Caco-2 (cell line): Measurements from ENCODE around the gene LNX2. TPM values are rescaled to one million over a fixed set of nuclear protein-coding genes. Genes with fewer than 3 reads are reported as not detected.

Experiments used
- BruUV-seq: library from RNA; stranded (reverse); fragments of 400-500 nt; replicated peaks from 2 replicates; lab custom pipeline; 2021; lab: Mats Ljungman, UMichigan
- CTCF ChIA-PET: fragments of 300-600 bp; sonication (Branson Sonifier 250); formaldehyde crosslinking; loops from one replicate; lab custom pipeline; 2022; ENCODE audit warnings: antibody characterized with exemption; lab: Charles Lee
- POLR2A ChIA-PET: fragments of 300-600 bp; sonication (Branson Sonifier 250); formaldehyde crosslinking; loops from one replicate; lab custom pipeline; 2022; ENCODE audit warnings: antibody characterized with exemption; lab: Charles Lee
- DNase-seq, 2 experiments: peaks; one replicate each; pipeline versions ENCODE4 v3.0.0 to v3.0.0-alpha.2; 2020 to 2022
- H3K27me3 ChIP-seq: replicated peaks from 2 replicates; pipeline ENCODE4 v1.6.0; 2011; ENCODE audit warnings: low read length; ENCODE audit not compliant: control insufficient read depth, insufficient read depth
- H3K36me3 ChIP-seq: 2 replicates; pipeline ENCODE4 v1.5.1; 2011; ENCODE audit warnings: low read length; ENCODE audit not compliant: control insufficient read depth, insufficient read depth
- H3K4me1 ChIP-seq: fragments of 250-450 bp; sonication (Bioruptor Pico); 2 replicates; pipeline ENCODE4 v1.5.1; 2020; ENCODE audit warnings: mild to moderate bottlenecking
- H3K4me3 ChIP-seq: 2 replicates; pipeline ENCODE4 v1.5.1; 2011; ENCODE audit warnings: low read depth, mild to moderate bottlenecking, control low read depth, low read length
- H3K9me3 ChIP-seq: fragments of 250-450 bp; sonication (Bioruptor Pico); 2 replicates; pipeline ENCODE4 v1.5.1; 2020; ENCODE audit warnings: mild to moderate bottlenecking, moderate library complexity
- H3K27ac Mint-ChIP-seq: one replicate; pipeline ENCODE4 v1.8.0; 2022; ENCODE audit warnings: mixed read lengths; ENCODE audit not compliant: unreplicated experiment
- H3K27me3 Mint-ChIP-seq: one replicate; pipeline ENCODE4 v1.8.0; 2022; ENCODE audit warnings: mixed read lengths; ENCODE audit not compliant: insufficient read depth, unreplicated experiment
- H3K36me3 Mint-ChIP-seq: one replicate; pipeline ENCODE4 v1.8.0; 2022; ENCODE audit warnings: mild to moderate bottlenecking, mixed read lengths; ENCODE audit not compliant: insufficient read depth, unreplicated experiment
- H3K4me1 Mint-ChIP-seq: one replicate; pipeline ENCODE4 v1.8.0; 2022; ENCODE audit warnings: low read depth, mixed read lengths; ENCODE audit not compliant: unreplicated experiment
- H3K4me3 Mint-ChIP-seq: one replicate; pipeline ENCODE4 v1.8.0; 2022; ENCODE audit warnings: mild to moderate bottlenecking, moderate library complexity, mixed read lengths; ENCODE audit not compliant: unreplicated experiment
- H3K9me3 Mint-ChIP-seq: one replicate; pipeline ENCODE4 v1.8.0; 2022; ENCODE audit warnings: mixed read lengths; ENCODE audit not compliant: unreplicated experiment
- intact Hi-C: fragments of 100-400 bp; cut with micrococcal nuclease; formaldehyde crosslinking; loops from one replicate; pipeline ENCODE4 v1.10.0; 2022; ENCODE audit not compliant: unreplicated experiment
- total RNA-seq: library from RNA; stranded (reverse); gene quantifications from 2 replicates; pipeline ENCODE4 v1.2.3, GENCODE V29; 2022
- TF ChIP-seq, protein P1 (sequence below), 2 experiments: fragments of 200-600 bp in 1 of 2; IDR thresholded peaks; 1 replicate in 1 of 2; 2 replicates in 1 of 2; pipeline versions ENCODE4 v1.5.1 to v1.8.0; 2011 to 2022; ENCODE audit warnings: antibody characterized with exemption in 1 of 2, control low read depth in 1 of 2, inconsistent platforms in 1 of 2, low read depth in 1 of 2, low read length in 1 of 2, mild to moderate bottlenecking in 1 of 2, moderate library complexity in 1 of 2; ENCODE audit not compliant: insufficient read depth in 1 of 2, severe bottlenecking in 1 of 2, unreplicated experiment in 1 of 2

The LNX2 gene
- total RNA-seq, 1 experiment from 2014 or later = 24.4 TPM

GRCh38 chr13:27593267-27593666, 27.1 kb downstream of the LNX2 start:
- H3K4me1 ChIP-seq = peaks cover 32% of the 10 kb centered on the region
- Mint-ChIP-seq H3K36me3 (no peaks in the 10 kb centered on the region), H3K9me3 (no peaks in the 10 kb centered on the region), H3K4me1 (no peaks in the 10 kb centered on the region), H3K4me3 (no peak overlapping the region), H3K27me3 (no peaks in the 10 kb centered on the region), H3K27ac (no peak overlapping the region)
- TF ChIP-seq, protein P1, sequence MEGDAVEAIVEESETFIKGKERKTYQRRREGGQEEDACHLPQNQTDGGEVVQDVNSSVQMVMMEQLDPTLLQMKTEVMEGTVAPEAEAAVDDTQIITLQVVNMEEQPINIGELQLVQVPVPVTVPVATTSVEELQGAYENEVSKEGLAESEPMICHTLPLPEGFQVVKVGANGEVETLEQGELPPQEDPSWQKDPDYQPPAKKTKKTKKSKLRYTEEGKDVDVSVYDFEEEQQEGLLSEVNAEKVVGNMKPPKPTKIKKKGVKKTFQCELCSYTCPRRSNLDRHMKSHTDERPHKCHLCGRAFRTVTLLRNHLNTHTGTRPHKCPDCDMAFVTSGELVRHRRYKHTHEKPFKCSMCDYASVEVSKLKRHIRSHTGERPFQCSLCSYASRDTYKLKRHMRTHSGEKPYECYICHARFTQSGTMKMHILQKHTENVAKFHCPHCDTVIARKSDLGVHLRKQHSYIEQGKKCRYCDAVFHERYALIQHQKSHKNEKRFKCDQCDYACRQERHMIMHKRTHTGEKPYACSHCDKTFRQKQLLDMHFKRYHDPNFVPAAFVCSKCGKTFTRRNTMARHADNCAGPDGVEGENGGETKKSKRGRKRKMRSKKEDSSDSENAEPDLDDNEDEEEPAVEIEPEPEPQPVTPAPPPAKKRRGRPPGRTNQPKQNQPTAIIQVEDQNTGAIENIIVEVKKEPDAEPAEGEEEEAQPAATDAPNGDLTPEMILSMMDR (IDR thresholded peaks at IDR 0.05; ENCODE audit: insufficient read depth in 1 of 2, low read depth in 1 of 2, low read length in 1 of 2, severe bottlenecking in 1 of 2, unreplicated experiment in 1 of 2) = no peak
- intact Hi-C loops = no loop called here
- no peaks in the 10 kb centered on the region for H3K9me3 ChIP-seq
- BruUV-seq = no TSS peak
- H3K4me3 ChIP-seq = no peak overlapping the region
- ChIA-PET POLR2A (no interaction called here), CTCF (no interaction called here)
- peaks cover 2% of the 10 kb centered on the region; the same call in 1 of the 2 replicates for H3K36me3 ChIP-seq
- no peaks in the 10 kb centered on the region for H3K27me3 ChIP-seq
- no peak for DNase-seq

- no peak overlapping the region for H3K4me3 Mint-ChIP-seq
- POLR2A ChIA-PET = no interaction called here
- BruUV-seq = no TSS peak
- no peaks in the 10 kb centered on the region for H3K27me3 ChIP-seq
- peaks cover 2% of the 10 kb centered on the region; the same call in 1 of the 2 replicates for H3K36me3 ChIP-seq
- H3K27ac Mint-ChIP-seq = no peak overlapping the region
- H3K4me1 Mint-ChIP-seq = no peaks in the 10 kb centered on the region
- no peak overlapping the region for H3K4me3 ChIP-seq
- no peaks in the 10 kb centered on the region for H3K27me3 Mint-ChIP-seq
- TF ChIP-seq, protein P1 (IDR thresholded peaks at IDR 0.05; ENCODE audit: insufficient read depth in 1 of 2, low read depth in 1 of 2, low read length in 1 of 2, severe bottlenecking in 1 of 2, unreplicated experiment in 1 of 2) = no peak
- intact Hi-C loops = no loop called here
- no peaks in the 10 kb centered on the region for H3K36me3 Mint-ChIP-seq
- no peaks in the 10 kb centered on the region for H3K9me3 ChIP-seq
- peaks cover 34% of the 10 kb centered on the region for H3K4me1 ChIP-seq
- no peak for DNase-seq
- CTCF ChIA-PET = no interaction called here
- no peaks in the 10 kb centered on the region for H3K9me3 Mint-ChIP-seq
Measured at GRCh38 chr13:27592865-27593264, 27.5 kb downstream of the LNX2 start.

DNA sequence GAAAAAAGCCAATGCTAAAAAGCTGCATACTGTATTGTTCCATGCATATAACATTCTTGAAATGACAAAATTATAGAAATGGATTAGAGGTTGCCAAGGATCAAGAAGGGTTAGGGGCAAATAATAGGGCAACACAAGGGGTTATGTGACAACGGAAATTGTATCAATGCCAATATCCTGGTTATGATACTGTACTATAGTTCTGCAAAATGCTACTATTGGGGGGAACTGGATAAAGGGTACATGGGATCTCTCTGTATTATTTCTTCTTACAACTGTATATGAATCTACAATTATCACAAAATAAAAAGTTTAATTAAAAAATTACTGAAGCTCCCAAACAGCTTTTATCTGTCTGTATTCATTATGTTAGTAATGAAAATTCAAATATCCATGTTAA, 31.9 kb downstream of the LNX2 start:
- DNase-seq = no peak
- Mint-ChIP-seq H3K9me3 (no peaks in the 10 kb centered on the region), H3K27me3 (no peaks in the 10 kb centered on the region), H3K4me1 (peaks cover 13% of the 10 kb centered on the region), H3K36me3 (peaks cover 5% of the 10 kb centered on the region), H3K4me3 (no peak overlapping the region), H3K27ac (no peak overlapping the region)
- ChIA-PET POLR2A (no interaction called here), CTCF (no interaction called here)
- Histone ChIP-seq H3K27me3 (no peaks in the 10 kb centered on the region), H3K9me3 (no peaks in the 10 kb centered on the region), H3K4me3 (no peak overlapping the region), H3K36me3 (no peaks in the 10 kb centered on the region), H3K4me1 (peaks cover 19% of the 10 kb centered on the region)
- TF ChIP-seq, protein P1 (IDR thresholded peaks at IDR 0.05; ENCODE audit: insufficient read depth in 1 of 2, low read depth in 1 of 2, low read length in 1 of 2, severe bottlenecking in 1 of 2, unreplicated experiment in 1 of 2) = no peak
- BruUV-seq = no TSS peak
- intact Hi-C loops = no loop called here
